ENCODE measurements around the gene RMND1.

GRCh38 chr6:151384151-151384550 is 67.8 kb downstream of the RMND1 start:
- no peak for TF ChIP-seq CTCF (IDR thresholded peaks at IDR 0.05 in 8 of 11, conservative IDR thresholded peaks at IDR 0.05 in 3 of 11)
- no peak for TF ChIP-seq POLR2A (IDR thresholded peaks at IDR 0.05)
- no peak for TF ChIP-seq POLR2AphosphoS5 (IDR thresholded peaks at IDR 0.05)
